Fibroblast of villous mesenchyme (primary cell): ENCODE results near the gene ZNF292. TPM values are rescaled to one million over a fixed set of nuclear protein-coding genes. Genes with fewer than 3 reads are reported as not detected.

ENCODE experiments used
- DNase-seq: peaks from one replicate; pipeline ENCODE4 v3.0.0-alpha.2; 2010; ENCODE audit warnings: low read depth
- H3K4me3 ChIP-seq: 2 replicates; pipeline ENCODE4 v1.5.1; 2011; ENCODE audit warnings: low read depth, mild to moderate bottlenecking, low read length
- CTCF ChIP-seq: IDR thresholded peaks from 2 replicates; pipeline ENCODE4 v1.5.1; 2012; ENCODE audit warnings: low read depth, mild to moderate bottlenecking, low read length; ENCODE audit not compliant: insufficient read depth
- total RNA-seq: library from RNA; depleted of rRNA; stranded (reverse); fragments of >200 nt; gene quantifications from 2 replicates; pipeline ENCODE4 v1.2.3, GENCODE V29; 2012

Gene ZNF292
- total RNA-seq, 1 donor: 32.8 TPM

- TF ChIP-seq CTCF: peak; percentile 19
- H3K4me3 ChIP-seq: no peak overlapping the region
- DNase-seq: peak; percentile 12
Measured at GRCh38 chr6:87277123-87277522, 121.8 kb downstream of the ZNF292 start.

GRCh38 chr6:87279196-87279595 lies 123.8 kb downstream of the ZNF292 start:
- no peak for TF ChIP-seq CTCF

GRCh38 chr6:87281426-87281825 lies 126.1 kb downstream of the ZNF292 start:
- TF ChIP-seq CTCF: no peak
- no peak overlapping the region for H3K4me3 ChIP-seq
- no peak for DNase-seq

More at GRCh38 chr6:87279196-87279595, 123.8 kb downstream of the ZNF292 start:
- DNase-seq: no peak
- H3K4me3 ChIP-seq: no peak overlapping the region

- no peak for TF ChIP-seq CTCF
- no peak overlapping the region for H3K4me3 ChIP-seq
- DNase-seq: peak; percentile 5
Measured at GRCh38 chr6:87282743-87283142, 127.4 kb downstream of the ZNF292 start.

GRCh38 chr6:87283461-87283860 lies 128.1 kb downstream of the ZNF292 start:
- H3K4me3 ChIP-seq: no peak overlapping the region
- DNase-seq: no peak
- no peak for TF ChIP-seq CTCF

- TF ChIP-seq CTCF: no peak
- DNase-seq: no peak
- H3K4me3 ChIP-seq: no peak overlapping the region
Measured at GRCh38 chr6:87287251-87287650, 131.9 kb downstream of the ZNF292 start.

GRCh38 chr6:87289571-87289970 lies 134.2 kb downstream of the ZNF292 start:
- H3K4me3 ChIP-seq: no peak overlapping the region
- TF ChIP-seq CTCF: no peak
- no peak for DNase-seq
